GM23338 (cell line): ENCODE data around the gene PHC2. TPM values are rescaled to one million over a fixed set of nuclear protein-coding genes. Genes with fewer than 3 reads are reported as not detected.

ENCODE experiments used
- ATAC-seq: fragments of 200-7000 bp; cut with Tn5 transposase; 3 replicates; pipeline ENCODE4 v1.9.1; 2020
- DNase-seq: peaks from one replicate; pipeline ENCODE4 v3.0.0-alpha.2; 2015; ENCODE audit warnings: low spot score
- H2AFZ ChIP-seq: fragments of 200-600 bp; sonication (generic); 2 replicates; pipeline ENCODE4 v1.8.0; 2016; ENCODE audit warnings: antibody characterized with exemption, mild to moderate bottlenecking, moderate library complexity
- H3F3A ChIP-seq: fragments of 200-600 bp; sonication (generic); replicated peaks from 2 replicates; pipeline ENCODE4 v1.8.0; 2017; ENCODE audit warnings: antibody characterized with exemption, mixed run types, low read depth
- H3K27ac ChIP-seq: fragments of 200-600 bp; sonication (generic); 2 replicates; pipeline ENCODE4 v1.6.1; 2016; ENCODE audit warnings: low read depth
- H3K27me3 ChIP-seq: fragments of 200-600 bp; sonication (generic); 2 replicates; pipeline ENCODE4 v1.8.0; 2016; ENCODE audit warnings: mild to moderate bottlenecking, mixed run types, moderate library complexity; ENCODE audit not compliant: insufficient read depth
- H3K36me3 ChIP-seq: fragments of 200-600 bp; sonication (generic); 2 replicates; pipeline ENCODE4 v1.8.0; 2016; ENCODE audit warnings: mild to moderate bottlenecking; ENCODE audit not compliant: insufficient read depth
- H3K4me1 ChIP-seq: fragments of 200-600 bp; sonication (generic); 2 replicates; pipeline ENCODE4 v1.8.0; 2016; ENCODE audit warnings: mild to moderate bottlenecking, moderate library complexity; ENCODE audit not compliant: insufficient read depth
- H3K4me2 ChIP-seq: fragments of 200-600 bp; sonication (generic); 2 replicates; pipeline ENCODE4 v1.7.1; 2017; ENCODE audit warnings: mixed run types
- H3K4me3 ChIP-seq: fragments of 200-600 bp; sonication (generic); 2 replicates; pipeline ENCODE4 v1.6.1; 2016; ENCODE audit warnings: mixed run types
- H3K79me2 ChIP-seq: fragments of 200-600 bp; sonication (generic); replicated peaks from 2 replicates; pipeline ENCODE4 v1.8.0; 2017; ENCODE audit warnings: mild to moderate bottlenecking; ENCODE audit not compliant: insufficient read depth
- H3K9me2 ChIP-seq: fragments of 200-600 bp; sonication (generic); 2 replicates; pipeline ENCODE4 v1.8.0; 2017; ENCODE audit not compliant: insufficient read depth
- H4K20me1 ChIP-seq: fragments of 200-600 bp; sonication (generic); replicated peaks from 2 replicates; pipeline ENCODE4 v1.8.0; 2017; ENCODE audit warnings: mild to moderate bottlenecking; ENCODE audit not compliant: insufficient read depth
- H3K27ac Mint-ChIP-seq: 2 replicates; pipeline ENCODE4 v1.8.0; 2020; ENCODE audit warnings: inconsistent platforms, mild to moderate bottlenecking, moderate library complexity, mixed read lengths
- H3K27me3 Mint-ChIP-seq: 3 replicates; pipeline ENCODE4 v1.8.0; 2022; ENCODE audit warnings: low read depth, mild to moderate bottlenecking, moderate library complexity, mixed read lengths, inconsistent platforms; ENCODE audit not compliant: insufficient read depth, poor library complexity
- H3K36me3 Mint-ChIP-seq: 3 replicates; pipeline ENCODE4 v1.8.0; 2021; ENCODE audit warnings: low read depth, mild to moderate bottlenecking, inconsistent platforms, moderate library complexity, mixed read lengths
- H3K4me1 Mint-ChIP-seq: 3 replicates; pipeline ENCODE4 v1.8.0; 2020; ENCODE audit warnings: mild to moderate bottlenecking, inconsistent platforms, mixed read lengths
- H3K4me3 Mint-ChIP-seq: 3 replicates; pipeline ENCODE4 v1.8.0; 2021; ENCODE audit warnings: moderate library complexity, mild to moderate bottlenecking, inconsistent platforms, mixed read lengths
- H3K9me3 Mint-ChIP-seq: 3 replicates; pipeline ENCODE4 v1.8.0; 2020; ENCODE audit warnings: moderate library complexity, mild to moderate bottlenecking, inconsistent platforms, mixed read lengths
- CREB1 ChIP-seq: fragments of 250-450 bp; sonication (Bioruptor Pico); IDR thresholded peaks from 2 replicates; pipeline ENCODE4 v1.5.0; 2020; ENCODE audit warnings: low read depth, mild to moderate bottlenecking, moderate library complexity
- EZH2phosphoT487 ChIP-seq: fragments of 200-600 bp; sonication (generic); IDR thresholded peaks from one replicate; pipeline ENCODE4 v1.8.1; 2018; ENCODE audit warnings: antibody characterized with exemption; ENCODE audit not compliant: unreplicated experiment
- JUNB ChIP-seq: IDR thresholded peaks from one replicate; pipeline ENCODE4 v1.6.1; 2016; ENCODE audit warnings: antibody characterized with exemption; ENCODE audit not compliant: unreplicated experiment
- NANOG ChIP-seq: IDR thresholded peaks from 2 replicates; pipeline ENCODE4 v1.6.1; 2016; ENCODE audit warnings: antibody characterized with exemption, borderline replicate concordance
- ZNF331 ChIP-seq: fragments of 250-450 bp; sonication (Bioruptor Pico); IDR thresholded peaks from 2 replicates; pipeline ENCODE4 v1.5.0; 2020; ENCODE audit warnings: low read depth, mild to moderate bottlenecking, moderate library complexity
- polyA plus RNA-seq: library from polyadenylated mRNA; unstranded; fragments of >200 nt; fragmentation: Nextera tagmentation; extraction: Ambion mirVana; gene quantifications from 2 replicates; pipeline ENCODE4 v1.2.1, GENCODE V29; 2016
- total RNA-seq: library from RNA; depleted of rRNA; stranded (reverse); fragments of >200 nt; shearing (Covaris generic); gene quantifications from 2 replicates; pipeline ENCODE4 v1.2.3, GENCODE V29; 2014
- TF ChIP-seq, protein P1 (sequence below), 2 experiments: fragments of 200-600 bp in 1 of 2; sonication (generic) in 1 of 2; conservative IDR thresholded peaks; 2 replicates each; pipeline versions ENCODE4 v1.5.1 to v1.6.1; 2016 to 2017; ENCODE audit warnings: antibody characterized with exemption in 2 of 2, low read depth in 2 of 2, mild to moderate bottlenecking in 2 of 2, moderate library complexity in 1 of 2
- TF ChIP-seq, protein P2 (sequence below): fragments of 250-450 bp; sonication (Bioruptor Pico); IDR thresholded peaks from 2 replicates; pipeline ENCODE4 v1.5.0; 2020; ENCODE audit warnings: mild to moderate bottlenecking, moderate library complexity
- TF ChIP-seq, protein P3 (sequence below): IDR thresholded peaks from one replicate; pipeline ENCODE4 v1.6.1; 2018; ENCODE audit warnings: antibody characterized with exemption; ENCODE audit not compliant: unreplicated experiment

PHC2 gene
- total and polyA plus RNA-seq, 2 experiments from 2014 or later = 1.7 to 7.3 TPM

DNA sequence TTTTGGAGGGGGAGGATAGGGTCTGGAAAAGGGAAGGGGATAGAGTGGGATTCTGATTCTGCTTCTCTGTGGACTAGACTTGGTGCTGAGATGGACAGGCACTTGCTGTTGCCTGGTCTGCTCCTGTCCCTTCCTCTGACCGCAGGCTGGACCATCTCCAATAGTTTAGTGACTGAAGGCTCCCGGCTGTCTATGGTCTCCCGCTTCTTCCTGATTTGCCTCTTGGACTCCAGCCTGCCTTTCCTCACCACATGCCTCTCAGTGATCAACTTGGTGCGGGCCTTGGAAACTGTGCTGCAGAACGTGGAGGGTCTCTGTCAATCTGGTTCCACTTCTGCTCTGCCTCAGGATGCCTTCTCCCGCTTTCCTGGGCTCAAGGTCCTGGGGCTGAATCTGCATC is 35.3 kb upstream of the PHC2 start:
- Histone ChIP-seq H2AFZ (no peak overlapping the region), H3K79me2 (no peaks in the 10 kb centered on the region), H3K4me3 (no peak overlapping the region), H3K36me3 (no peaks in the 10 kb centered on the region), H3K9me2 (no peaks in the 10 kb centered on the region), H4K20me1 (no peaks in the 10 kb centered on the region), H3K27me3 (0 out of 2 replicates have a peak, but pooled peaks cover 3% of the 10 kb centered on the region), H3K27ac (no peak overlapping the region), H3K4me2 (no peak overlapping the region), H3F3A (no peaks in the 10 kb centered on the region), H3K4me1 (no peaks in the 10 kb centered on the region; the same call in 1 of the 2 replicates)
- Mint-ChIP-seq H3K9me3 (no peaks in the 10 kb centered on the region), H3K27ac (no peak overlapping the region), H3K4me3 (no peak overlapping the region), H3K27me3 (peaks cover 9% of the 10 kb centered on the region), H3K36me3 (no peaks in the 10 kb centered on the region; the same call in 2 of the 3 replicates), H3K4me1 (peaks cover 6% of the 10 kb centered on the region)
- ATAC-seq = no peak
- no peak for DNase-seq
- TF ChIP-seq CREB1 (CRISPR knock-in tag) = no peak
- no peak for TF ChIP-seq EZH2phosphoT487
- TF ChIP-seq, protein P1, sequence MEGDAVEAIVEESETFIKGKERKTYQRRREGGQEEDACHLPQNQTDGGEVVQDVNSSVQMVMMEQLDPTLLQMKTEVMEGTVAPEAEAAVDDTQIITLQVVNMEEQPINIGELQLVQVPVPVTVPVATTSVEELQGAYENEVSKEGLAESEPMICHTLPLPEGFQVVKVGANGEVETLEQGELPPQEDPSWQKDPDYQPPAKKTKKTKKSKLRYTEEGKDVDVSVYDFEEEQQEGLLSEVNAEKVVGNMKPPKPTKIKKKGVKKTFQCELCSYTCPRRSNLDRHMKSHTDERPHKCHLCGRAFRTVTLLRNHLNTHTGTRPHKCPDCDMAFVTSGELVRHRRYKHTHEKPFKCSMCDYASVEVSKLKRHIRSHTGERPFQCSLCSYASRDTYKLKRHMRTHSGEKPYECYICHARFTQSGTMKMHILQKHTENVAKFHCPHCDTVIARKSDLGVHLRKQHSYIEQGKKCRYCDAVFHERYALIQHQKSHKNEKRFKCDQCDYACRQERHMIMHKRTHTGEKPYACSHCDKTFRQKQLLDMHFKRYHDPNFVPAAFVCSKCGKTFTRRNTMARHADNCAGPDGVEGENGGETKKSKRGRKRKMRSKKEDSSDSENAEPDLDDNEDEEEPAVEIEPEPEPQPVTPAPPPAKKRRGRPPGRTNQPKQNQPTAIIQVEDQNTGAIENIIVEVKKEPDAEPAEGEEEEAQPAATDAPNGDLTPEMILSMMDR (conservative IDR thresholded peaks at IDR 0.05; ENCODE audit: low read depth in 2 of 2) = no peak
- TF ChIP-seq, protein P2, sequence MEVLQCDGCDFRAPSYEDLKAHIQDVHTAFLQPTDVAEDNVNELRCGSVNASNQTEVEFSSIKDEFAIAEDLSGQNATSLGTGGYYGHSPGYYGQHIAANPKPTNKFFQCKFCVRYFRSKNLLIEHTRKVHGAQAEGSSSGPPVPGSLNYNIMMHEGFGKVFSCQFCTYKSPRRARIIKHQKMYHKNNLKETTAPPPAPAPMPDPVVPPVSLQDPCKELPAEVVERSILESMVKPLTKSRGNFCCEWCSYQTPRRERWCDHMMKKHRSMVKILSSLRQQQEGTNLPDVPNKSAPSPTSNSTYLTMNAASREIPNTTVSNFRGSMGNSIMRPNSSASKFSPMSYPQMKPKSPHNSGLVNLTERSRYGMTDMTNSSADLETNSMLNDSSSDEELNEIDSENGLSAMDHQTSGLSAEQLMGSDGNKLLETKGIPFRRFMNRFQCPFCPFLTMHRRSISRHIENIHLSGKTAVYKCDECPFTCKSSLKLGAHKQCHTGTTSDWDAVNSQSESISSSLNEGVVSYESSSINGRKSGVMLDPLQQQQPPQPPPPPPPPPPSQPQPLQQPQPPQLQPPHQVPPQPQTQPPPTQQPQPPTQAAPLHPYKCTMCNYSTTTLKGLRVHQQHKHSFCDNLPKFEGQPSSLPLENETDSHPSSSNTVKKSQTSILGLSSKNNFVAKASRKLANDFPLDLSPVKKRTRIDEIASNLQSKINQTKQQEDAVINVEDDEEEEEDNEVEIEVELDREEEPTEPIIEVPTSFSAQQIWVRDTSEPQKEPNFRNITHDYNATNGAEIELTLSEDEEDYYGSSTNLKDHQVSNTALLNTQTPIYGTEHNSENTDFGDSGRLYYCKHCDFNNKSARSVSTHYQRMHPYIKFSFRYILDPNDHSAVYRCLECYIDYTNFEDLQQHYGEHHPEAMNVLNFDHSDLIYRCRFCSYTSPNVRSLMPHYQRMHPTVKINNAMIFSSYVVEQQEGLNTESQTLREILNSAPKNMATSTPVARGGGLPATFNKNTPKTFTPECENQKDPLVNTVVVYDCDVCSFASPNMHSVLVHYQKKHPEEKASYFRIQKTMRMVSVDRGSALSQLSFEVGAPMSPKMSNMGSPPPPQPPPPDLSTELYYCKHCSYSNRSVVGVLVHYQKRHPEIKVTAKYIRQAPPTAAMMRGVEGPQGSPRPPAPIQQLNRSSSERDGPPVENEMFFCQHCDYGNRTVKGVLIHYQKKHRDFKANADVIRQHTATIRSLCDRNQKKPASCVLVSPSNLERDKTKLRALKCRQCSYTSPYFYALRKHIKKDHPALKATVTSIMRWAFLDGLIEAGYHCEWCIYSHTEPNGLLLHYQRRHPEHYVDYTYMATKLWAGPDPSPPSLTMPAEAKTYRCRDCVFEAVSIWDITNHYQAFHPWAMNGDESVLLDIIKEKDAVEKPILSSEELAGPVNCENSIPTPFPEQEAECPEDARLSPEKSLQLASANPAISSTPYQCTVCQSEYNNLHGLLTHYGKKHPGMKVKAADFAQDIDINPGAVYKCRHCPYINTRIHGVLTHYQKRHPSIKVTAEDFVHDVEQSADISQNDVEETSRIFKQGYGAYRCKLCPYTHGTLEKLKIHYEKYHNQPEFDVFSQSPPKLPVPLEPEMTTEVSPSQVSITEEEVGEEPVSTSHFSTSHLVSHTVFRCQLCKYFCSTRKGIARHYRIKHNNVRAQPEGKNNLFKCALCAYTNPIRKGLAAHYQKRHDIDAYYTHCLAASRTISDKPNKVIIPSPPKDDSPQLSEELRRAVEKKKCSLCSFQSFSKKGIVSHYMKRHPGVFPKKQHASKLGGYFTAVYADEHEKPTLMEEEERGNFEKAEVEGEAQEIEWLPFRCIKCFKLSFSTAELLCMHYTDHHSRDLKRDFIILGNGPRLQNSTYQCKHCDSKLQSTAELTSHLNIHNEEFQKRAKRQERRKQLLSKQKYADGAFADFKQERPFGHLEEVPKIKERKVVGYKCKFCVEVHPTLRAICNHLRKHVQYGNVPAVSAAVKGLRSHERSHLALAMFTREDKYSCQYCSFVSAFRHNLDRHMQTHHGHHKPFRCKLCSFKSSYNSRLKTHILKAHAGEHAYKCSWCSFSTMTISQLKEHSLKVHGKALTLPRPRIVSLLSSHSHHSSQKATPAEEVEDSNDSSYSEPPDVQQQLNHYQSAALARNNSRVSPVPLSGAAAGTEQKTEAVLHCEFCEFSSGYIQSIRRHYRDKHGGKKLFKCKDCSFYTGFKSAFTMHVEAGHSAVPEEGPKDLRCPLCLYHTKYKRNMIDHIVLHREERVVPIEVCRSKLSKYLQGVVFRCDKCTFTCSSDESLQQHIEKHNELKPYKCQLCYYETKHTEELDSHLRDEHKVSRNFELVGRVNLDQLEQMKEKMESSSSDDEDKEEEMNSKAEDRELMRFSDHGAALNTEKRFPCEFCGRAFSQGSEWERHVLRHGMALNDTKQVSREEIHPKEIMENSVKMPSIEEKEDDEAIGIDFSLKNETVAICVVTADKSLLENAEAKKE (CRISPR knock-in tag) = no peak
- TF ChIP-seq JUNB = no peak
- TF ChIP-seq NANOG = no peak
- TF ChIP-seq, protein P3, sequence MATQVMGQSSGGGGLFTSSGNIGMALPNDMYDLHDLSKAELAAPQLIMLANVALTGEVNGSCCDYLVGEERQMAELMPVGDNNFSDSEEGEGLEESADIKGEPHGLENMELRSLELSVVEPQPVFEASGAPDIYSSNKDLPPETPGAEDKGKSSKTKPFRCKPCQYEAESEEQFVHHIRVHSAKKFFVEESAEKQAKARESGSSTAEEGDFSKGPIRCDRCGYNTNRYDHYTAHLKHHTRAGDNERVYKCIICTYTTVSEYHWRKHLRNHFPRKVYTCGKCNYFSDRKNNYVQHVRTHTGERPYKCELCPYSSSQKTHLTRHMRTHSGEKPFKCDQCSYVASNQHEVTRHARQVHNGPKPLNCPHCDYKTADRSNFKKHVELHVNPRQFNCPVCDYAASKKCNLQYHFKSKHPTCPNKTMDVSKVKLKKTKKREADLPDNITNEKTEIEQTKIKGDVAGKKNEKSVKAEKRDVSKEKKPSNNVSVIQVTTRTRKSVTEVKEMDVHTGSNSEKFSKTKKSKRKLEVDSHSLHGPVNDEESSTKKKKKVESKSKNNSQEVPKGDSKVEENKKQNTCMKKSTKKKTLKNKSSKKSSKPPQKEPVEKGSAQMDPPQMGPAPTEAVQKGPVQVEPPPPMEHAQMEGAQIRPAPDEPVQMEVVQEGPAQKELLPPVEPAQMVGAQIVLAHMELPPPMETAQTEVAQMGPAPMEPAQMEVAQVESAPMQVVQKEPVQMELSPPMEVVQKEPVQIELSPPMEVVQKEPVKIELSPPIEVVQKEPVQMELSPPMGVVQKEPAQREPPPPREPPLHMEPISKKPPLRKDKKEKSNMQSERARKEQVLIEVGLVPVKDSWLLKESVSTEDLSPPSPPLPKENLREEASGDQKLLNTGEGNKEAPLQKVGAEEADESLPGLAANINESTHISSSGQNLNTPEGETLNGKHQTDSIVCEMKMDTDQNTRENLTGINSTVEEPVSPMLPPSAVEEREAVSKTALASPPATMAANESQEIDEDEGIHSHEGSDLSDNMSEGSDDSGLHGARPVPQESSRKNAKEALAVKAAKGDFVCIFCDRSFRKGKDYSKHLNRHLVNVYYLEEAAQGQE = no peak
- no peak for TF ChIP-seq ZNF331
